WTC11 (cell line): Measurements from ENCODE around the gene PSEN2. TPM values are rescaled to one million over a fixed set of nuclear protein-coding genes. Genes with fewer than 3 reads are reported as not detected.

ENCODE experiments used
- ATAC-seq: fragments of 200-7000 bp; cut with Tn5 transposase; 2 replicates; pipeline ENCODE4 v1.10.0; 2021; ENCODE audit warnings: mild to moderate bottlenecking, moderate library complexity
- CTCF ChIA-PET: fragments of 300-600 bp; sonication (Branson Sonifier 250); formaldehyde crosslinking; loops from one replicate; lab custom pipeline; 2021; ENCODE audit warnings: antibody characterized with exemption; lab: Charles Lee
- POLR2A ChIA-PET: fragments of 350-600 bp; sonication (Branson Sonifier 250); formaldehyde crosslinking; loops from one replicate; lab custom pipeline; 2021; ENCODE audit warnings: antibody characterized with exemption; lab: Charles Lee
- DNase-seq: peaks from one replicate; pipeline ENCODE4 v3.0.0; 2021; ENCODE audit warnings: low spot score
- H3K27ac Mint-ChIP-seq: 2 replicates; pipeline ENCODE4 v1.8.0; 2021; ENCODE audit warnings: mixed read lengths
- H3K27me3 Mint-ChIP-seq: 2 replicates; pipeline ENCODE4 v1.8.0; 2021; ENCODE audit warnings: low read depth, mild to moderate bottlenecking, moderate library complexity, mixed read lengths
- H3K36me3 Mint-ChIP-seq: 2 replicates; pipeline ENCODE4 v1.8.0; 2021; ENCODE audit warnings: mixed read lengths
- H3K4me1 Mint-ChIP-seq: 2 replicates; pipeline ENCODE4 v1.8.0; 2022; ENCODE audit warnings: mixed read lengths
- H3K4me3 Mint-ChIP-seq: 2 replicates; pipeline ENCODE4 v1.8.0; 2021; ENCODE audit warnings: mild to moderate bottlenecking, moderate library complexity, mixed read lengths
- H3K9me3 Mint-ChIP-seq: 2 replicates; pipeline ENCODE4 v1.8.0; 2021; ENCODE audit warnings: mixed read lengths
- ARID4B ChIP-seq: sonication (generic); formaldehyde crosslinking; IDR thresholded peaks from 2 replicates; pipeline ENCODE4 v1.8.0; 2023; ENCODE audit warnings: missing genetic modification reagents, mild to moderate bottlenecking, borderline replicate concordance
- CBFB ChIP-seq: sonication (generic); formaldehyde crosslinking; IDR thresholded peaks from 2 replicates; pipeline ENCODE4 v1.8.1; 2022; ENCODE audit warnings: mild to moderate bottlenecking, low read depth, missing genetic modification reagents
- ETV6 ChIP-seq: sonication (generic); formaldehyde crosslinking; IDR thresholded peaks from 2 replicates; pipeline ENCODE4 v1.8.1; 2022; ENCODE audit warnings: mild to moderate bottlenecking, missing genetic modification reagents
- FOXJ3 ChIP-seq: sonication (generic); formaldehyde crosslinking; IDR thresholded peaks from 2 replicates; pipeline ENCODE4 v1.9.0; 2021; ENCODE audit warnings: missing genetic modification reagents, mild to moderate bottlenecking, borderline replicate concordance
- FOXK1 ChIP-seq: sonication (generic); formaldehyde crosslinking; IDR thresholded peaks from 2 replicates; pipeline ENCODE4 v1.8.0; 2022; ENCODE audit warnings: mild to moderate bottlenecking, moderate library complexity, missing genetic modification reagents
- FOXP1 ChIP-seq: sonication (generic); formaldehyde crosslinking; IDR thresholded peaks from 2 replicates; pipeline ENCODE4 v1.8.0; 2022; ENCODE audit warnings: missing genetic modification reagents, mild to moderate bottlenecking, moderate library complexity, borderline replicate concordance
- HMGA2 ChIP-seq: fragments of 250-450 bp; sonication (Bioruptor Pico); IDR thresholded peaks from 2 replicates; pipeline ENCODE4 v1.4.0; 2021; ENCODE audit warnings: mild to moderate bottlenecking, moderate library complexity
- KAT7 ChIP-seq: sonication (generic); formaldehyde crosslinking; IDR thresholded peaks from 2 replicates; pipeline ENCODE4 v1.8.1; 2023; ENCODE audit warnings: missing genetic modification reagents, mild to moderate bottlenecking, borderline replicate concordance
- NFE2L1 ChIP-seq: sonication (generic); formaldehyde crosslinking; IDR thresholded peaks from 2 replicates; pipeline ENCODE4 v1.8.1; 2023; ENCODE audit warnings: missing genetic modification reagents
- NFYB ChIP-seq: sonication (generic); formaldehyde crosslinking; conservative IDR thresholded peaks from 2 replicates; pipeline ENCODE4 v1.8.0; 2022; ENCODE audit warnings: low read depth, missing genetic modification reagents
- NR2C2 ChIP-seq: sonication (generic); formaldehyde crosslinking; IDR thresholded peaks from 2 replicates; pipeline ENCODE4 v1.8.0; 2022; ENCODE audit warnings: mild to moderate bottlenecking, missing genetic modification reagents
- PRDM15 ChIP-seq: sonication (generic); formaldehyde crosslinking; IDR thresholded peaks from 2 replicates; pipeline ENCODE4 v1.8.0; 2022; ENCODE audit warnings: missing genetic modification reagents
- RELA ChIP-seq: sonication (generic); formaldehyde crosslinking; IDR thresholded peaks from 2 replicates; pipeline ENCODE4 v1.8.1; 2022; ENCODE audit warnings: missing genetic modification reagents, mild to moderate bottlenecking, borderline replicate concordance
- SMAD3 ChIP-seq: sonication (generic); formaldehyde crosslinking; IDR thresholded peaks from 2 replicates; pipeline ENCODE4 v1.8.0; 2022; ENCODE audit warnings: missing genetic modification reagents, mild to moderate bottlenecking, borderline replicate concordance
- SP1 ChIP-seq: sonication (generic); formaldehyde crosslinking; conservative IDR thresholded peaks from 2 replicates; pipeline ENCODE4 v1.8.1; 2022; ENCODE audit warnings: missing genetic modification reagents
- ZNF263 ChIP-seq: sonication (generic); formaldehyde crosslinking; IDR thresholded peaks from 2 replicates; pipeline ENCODE4 v1.8.1; 2022; ENCODE audit warnings: low read depth, mild to moderate bottlenecking, moderate library complexity, missing genetic modification reagents
- ZNF281 ChIP-seq: sonication (generic); formaldehyde crosslinking; IDR thresholded peaks from 2 replicates; pipeline ENCODE4 v1.8.0; 2023; ENCODE audit warnings: mild to moderate bottlenecking, missing genetic modification reagents
- total RNA-seq: library from RNA; stranded (reverse); gene quantifications from 3 replicates; pipeline ENCODE4 v1.2.3, GENCODE V29; 2021
- TF ChIP-seq, protein P1 (sequence below): sonication (generic); formaldehyde crosslinking; IDR thresholded peaks from 2 replicates; pipeline ENCODE4 v1.8.1; 2023; ENCODE audit warnings: mild to moderate bottlenecking, moderate library complexity, missing genetic modification reagents
- TF ChIP-seq, protein P2 (sequence below): sonication (generic); formaldehyde crosslinking; IDR thresholded peaks from 2 replicates; pipeline ENCODE4 v1.8.1; 2023; ENCODE audit warnings: mild to moderate bottlenecking, missing genetic modification reagents
- TF ChIP-seq, protein P3 (sequence below): sonication (generic); formaldehyde crosslinking; IDR thresholded peaks from 2 replicates; pipeline ENCODE4 v1.8.1; 2023; ENCODE audit warnings: mild to moderate bottlenecking, missing genetic modification reagents, moderate library complexity

The PSEN2 gene
- total RNA-seq, 1 experiment from 2014 or later, result 18.4 TPM

- TF ChIP-seq PRDM15, result no peak
Observed at GRCh38 chr1:226863446-226863845, 7.0 kb upstream of the PSEN2 start (continued).

DNA sequence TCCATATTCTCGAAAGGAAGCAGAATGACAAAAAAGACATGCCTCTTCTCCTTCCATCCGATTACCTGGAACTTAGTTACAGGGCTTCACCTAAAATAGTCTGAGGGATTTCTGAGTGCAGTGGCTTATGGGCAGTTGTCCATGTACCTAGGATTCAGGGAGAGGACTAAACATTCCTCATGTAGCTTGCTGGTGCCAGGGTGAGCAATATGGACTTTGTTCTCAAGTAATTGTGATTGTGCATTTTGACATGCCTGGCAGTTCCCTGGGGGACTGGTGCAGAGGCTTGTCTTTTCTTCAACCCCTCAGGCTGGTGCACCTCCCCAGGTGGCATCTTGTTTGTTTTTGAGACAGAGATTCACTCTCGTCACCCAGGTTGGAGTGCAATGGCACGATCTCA is 6.1 kb upstream of the PSEN2 start:
- 0 out of 2 replicates have a peak, but pooled peaks cover 3% of the 10 kb centered on the region for H3K36me3 Mint-ChIP-seq
- H3K9me3 Mint-ChIP-seq, result no peaks in the 10 kb centered on the region
- no peak overlapping the region for H3K27ac Mint-ChIP-seq
- ATAC-seq, result no peak
- H3K4me3 Mint-ChIP-seq, result no peak overlapping the region
- POLR2A ChIA-PET, result no interaction called here
- H3K4me1 Mint-ChIP-seq, result peaks cover 30% of the 10 kb centered on the region
- H3K27me3 Mint-ChIP-seq, result peaks cover 2% of the 10 kb centered on the region
- no peak for DNase-seq
- TF ChIP-seq FOXJ3 (CRISPR knock-in tag) (no peak), FOXK1 (no peak), FOXP1 (CRISPR knock-in tag) (no peak), ETV6 (no peak), ZNF263 (CRISPR knock-in tag) (no peak), NFYB (no peak), NFE2L1 (CRISPR knock-in tag) (no peak), CBFB (no peak), KAT7 (no peak)
- TF ChIP-seq, protein P1, sequence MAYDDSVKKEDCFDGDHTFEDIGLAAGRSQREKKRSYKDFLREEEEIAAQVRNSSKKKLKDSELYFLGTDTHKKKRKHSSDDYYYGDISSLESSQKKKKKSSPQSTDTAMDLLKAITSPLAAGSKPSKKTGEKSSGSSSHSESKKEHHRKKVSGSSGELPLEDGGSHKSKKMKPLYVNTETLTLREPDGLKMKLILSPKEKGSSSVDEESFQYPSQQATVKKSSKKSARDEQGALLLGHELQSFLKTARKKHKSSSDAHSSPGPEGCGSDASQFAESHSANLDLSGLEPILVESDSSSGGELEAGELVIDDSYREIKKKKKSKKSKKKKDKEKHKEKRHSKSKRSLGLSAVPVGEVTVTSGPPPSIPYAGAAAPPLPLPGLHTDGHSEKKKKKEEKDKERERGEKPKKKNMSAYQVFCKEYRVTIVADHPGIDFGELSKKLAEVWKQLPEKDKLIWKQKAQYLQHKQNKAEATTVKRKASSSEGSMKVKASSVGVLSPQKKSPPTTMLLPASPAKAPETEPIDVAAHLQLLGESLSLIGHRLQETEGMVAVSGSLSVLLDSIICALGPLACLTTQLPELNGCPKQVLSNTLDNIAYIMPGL (CRISPR knock-in tag), result no peak
- TF ChIP-seq, protein P2, sequence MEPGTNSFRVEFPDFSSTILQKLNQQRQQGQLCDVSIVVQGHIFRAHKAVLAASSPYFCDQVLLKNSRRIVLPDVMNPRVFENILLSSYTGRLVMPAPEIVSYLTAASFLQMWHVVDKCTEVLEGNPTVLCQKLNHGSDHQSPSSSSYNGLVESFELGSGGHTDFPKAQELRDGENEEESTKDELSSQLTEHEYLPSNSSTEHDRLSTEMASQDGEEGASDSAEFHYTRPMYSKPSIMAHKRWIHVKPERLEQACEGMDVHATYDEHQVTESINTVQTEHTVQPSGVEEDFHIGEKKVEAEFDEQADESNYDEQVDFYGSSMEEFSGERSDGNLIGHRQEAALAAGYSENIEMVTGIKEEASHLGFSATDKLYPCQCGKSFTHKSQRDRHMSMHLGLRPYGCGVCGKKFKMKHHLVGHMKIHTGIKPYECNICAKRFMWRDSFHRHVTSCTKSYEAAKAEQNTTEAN (CRISPR knock-in tag), result no peak
- TF ChIP-seq, all 79 proteins: peak for 0
- CTCF ChIA-PET, result no interaction called here

DNA sequence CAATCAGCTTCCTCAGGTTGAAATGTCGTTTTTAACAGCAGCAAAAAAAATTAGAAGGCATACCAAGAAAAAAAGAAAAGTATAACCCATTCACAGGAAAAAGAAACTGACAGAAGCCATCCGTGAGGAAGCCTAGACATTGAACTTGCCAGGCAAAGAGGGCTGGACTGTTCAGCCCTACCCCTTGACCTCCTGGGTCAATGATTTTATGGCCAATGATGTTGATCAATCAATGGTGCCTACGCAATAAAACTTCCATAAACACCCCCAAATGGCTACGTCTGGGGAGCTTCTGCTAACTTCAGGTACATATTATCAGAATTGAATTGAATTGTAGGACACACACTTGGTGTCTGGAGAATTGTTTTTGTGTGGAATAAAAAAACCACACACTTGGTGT is 4.8 kb upstream of the PSEN2 start:
- no peak for ATAC-seq
- no peak for DNase-seq
- ChIA-PET POLR2A (no interaction called here), CTCF (no interaction called here)
- H3K36me3 Mint-ChIP-seq, result 0 out of 2 replicates have a peak, but pooled peaks cover 3% of the 10 kb centered on the region
- H3K27me3 Mint-ChIP-seq, result peaks cover 10% of the 10 kb centered on the region
- no peak overlapping the region for H3K27ac Mint-ChIP-seq
- H3K4me1 Mint-ChIP-seq, result peaks cover 34% of the 10 kb centered on the region
- H3K9me3 Mint-ChIP-seq, result no peaks in the 10 kb centered on the region
- no peak overlapping the region for H3K4me3 Mint-ChIP-seq
- TF ChIP-seq CBFB, result no peak
- TF ChIP-seq ZNF281 (CRISPR knock-in tag), result no peak
- no peak for TF ChIP-seq NR2C2 (CRISPR knock-in tag)
- no peak for TF ChIP-seq SMAD3 (CRISPR knock-in tag)
- no peak for TF ChIP-seq FOXP1 (CRISPR knock-in tag)
- TF ChIP-seq, protein P3, sequence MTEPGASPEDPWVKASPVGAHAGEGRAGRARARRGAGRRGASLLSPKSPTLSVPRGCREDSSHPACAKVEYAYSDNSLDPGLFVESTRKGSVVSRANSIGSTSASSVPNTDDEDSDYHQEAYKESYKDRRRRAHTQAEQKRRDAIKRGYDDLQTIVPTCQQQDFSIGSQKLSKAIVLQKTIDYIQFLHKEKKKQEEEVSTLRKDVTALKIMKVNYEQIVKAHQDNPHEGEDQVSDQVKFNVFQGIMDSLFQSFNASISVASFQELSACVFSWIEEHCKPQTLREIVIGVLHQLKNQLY (CRISPR knock-in tag), result no peak
- TF ChIP-seq HMGA2 (CRISPR knock-in tag), result no peak
- no peak for TF ChIP-seq ARID4B
- no peak for TF ChIP-seq RELA (CRISPR knock-in tag)
- TF ChIP-seq SP1 (CRISPR knock-in tag), result no peak
